ENCODE results near the gene ADIPOR2.

Gene ADIPOR2

DNA sequence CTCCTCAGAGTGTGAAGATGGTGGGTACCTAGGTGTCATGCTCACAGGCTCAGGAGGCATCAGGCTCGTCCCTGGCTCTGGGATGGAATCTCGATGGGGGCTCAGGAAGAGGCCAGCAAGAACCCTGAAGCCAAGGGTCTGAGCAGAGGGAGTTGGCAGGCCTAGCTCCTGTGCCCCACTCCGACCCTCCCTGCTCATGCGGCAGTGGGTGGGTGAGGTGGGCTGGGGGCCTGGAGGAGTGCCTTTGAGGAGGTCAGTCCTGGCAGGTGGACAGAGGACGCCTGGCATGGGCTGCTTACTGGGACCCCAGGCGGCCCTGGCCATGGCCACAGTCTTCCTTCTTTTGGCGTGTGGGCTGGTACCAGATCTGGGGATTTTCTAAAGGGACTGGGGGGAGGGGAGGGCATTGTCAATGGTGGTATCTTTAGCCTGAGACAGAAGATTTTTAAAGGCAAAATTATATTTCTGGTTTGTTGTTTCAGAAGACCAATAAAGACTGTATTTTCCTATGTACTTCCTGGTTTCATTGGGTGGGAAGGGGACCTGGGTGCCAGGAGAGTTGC, 145.5 kb downstream of the ADIPOR2 start:
- DNase-seq (ENCODE audit: low read depth), result no peak
- TF ChIP-seq, protein P1, sequence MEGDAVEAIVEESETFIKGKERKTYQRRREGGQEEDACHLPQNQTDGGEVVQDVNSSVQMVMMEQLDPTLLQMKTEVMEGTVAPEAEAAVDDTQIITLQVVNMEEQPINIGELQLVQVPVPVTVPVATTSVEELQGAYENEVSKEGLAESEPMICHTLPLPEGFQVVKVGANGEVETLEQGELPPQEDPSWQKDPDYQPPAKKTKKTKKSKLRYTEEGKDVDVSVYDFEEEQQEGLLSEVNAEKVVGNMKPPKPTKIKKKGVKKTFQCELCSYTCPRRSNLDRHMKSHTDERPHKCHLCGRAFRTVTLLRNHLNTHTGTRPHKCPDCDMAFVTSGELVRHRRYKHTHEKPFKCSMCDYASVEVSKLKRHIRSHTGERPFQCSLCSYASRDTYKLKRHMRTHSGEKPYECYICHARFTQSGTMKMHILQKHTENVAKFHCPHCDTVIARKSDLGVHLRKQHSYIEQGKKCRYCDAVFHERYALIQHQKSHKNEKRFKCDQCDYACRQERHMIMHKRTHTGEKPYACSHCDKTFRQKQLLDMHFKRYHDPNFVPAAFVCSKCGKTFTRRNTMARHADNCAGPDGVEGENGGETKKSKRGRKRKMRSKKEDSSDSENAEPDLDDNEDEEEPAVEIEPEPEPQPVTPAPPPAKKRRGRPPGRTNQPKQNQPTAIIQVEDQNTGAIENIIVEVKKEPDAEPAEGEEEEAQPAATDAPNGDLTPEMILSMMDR (conservative IDR thresholded peaks at IDR 0.05; ENCODE audit: low read depth, low read length), result no peak
- H3K4me3 ChIP-seq (ENCODE audit: low read length), result no peak overlapping the region

DNA sequence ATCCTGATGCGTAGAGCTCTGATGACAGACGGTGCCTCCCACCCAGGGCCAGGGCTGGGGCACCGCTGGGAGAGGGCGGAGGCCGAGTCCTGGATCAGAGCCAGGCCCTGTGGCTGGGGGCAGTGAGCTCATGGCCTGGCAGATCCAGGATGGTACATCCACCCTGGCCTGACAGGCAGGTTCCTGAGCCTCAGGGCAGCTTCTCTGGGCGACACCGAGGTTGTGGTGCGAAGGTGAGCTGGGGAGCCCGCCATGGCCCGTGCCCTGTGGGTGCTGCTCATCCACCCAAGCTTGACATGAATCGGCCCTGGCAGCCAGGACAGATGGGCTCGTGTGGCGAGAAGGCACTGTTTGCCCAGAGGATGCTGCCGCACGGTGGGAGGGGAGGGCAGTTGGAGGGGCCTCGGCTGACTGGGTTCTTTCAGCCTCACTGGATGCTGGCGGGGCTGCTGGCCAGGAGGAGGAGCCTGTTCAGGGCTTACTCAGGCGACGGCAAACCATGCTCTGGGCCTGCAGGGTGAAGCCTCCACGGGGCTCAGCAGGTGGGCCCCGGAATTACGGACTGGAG, 146.1 kb downstream of the ADIPOR2 start:
- DNase-seq (ENCODE audit: low read depth), result no peak
- no peak overlapping the region for H3K4me3 ChIP-seq (ENCODE audit: low read length)
- TF ChIP-seq, protein P1 (conservative IDR thresholded peaks at IDR 0.05; ENCODE audit: low read depth, low read length), result no peak

DNA sequence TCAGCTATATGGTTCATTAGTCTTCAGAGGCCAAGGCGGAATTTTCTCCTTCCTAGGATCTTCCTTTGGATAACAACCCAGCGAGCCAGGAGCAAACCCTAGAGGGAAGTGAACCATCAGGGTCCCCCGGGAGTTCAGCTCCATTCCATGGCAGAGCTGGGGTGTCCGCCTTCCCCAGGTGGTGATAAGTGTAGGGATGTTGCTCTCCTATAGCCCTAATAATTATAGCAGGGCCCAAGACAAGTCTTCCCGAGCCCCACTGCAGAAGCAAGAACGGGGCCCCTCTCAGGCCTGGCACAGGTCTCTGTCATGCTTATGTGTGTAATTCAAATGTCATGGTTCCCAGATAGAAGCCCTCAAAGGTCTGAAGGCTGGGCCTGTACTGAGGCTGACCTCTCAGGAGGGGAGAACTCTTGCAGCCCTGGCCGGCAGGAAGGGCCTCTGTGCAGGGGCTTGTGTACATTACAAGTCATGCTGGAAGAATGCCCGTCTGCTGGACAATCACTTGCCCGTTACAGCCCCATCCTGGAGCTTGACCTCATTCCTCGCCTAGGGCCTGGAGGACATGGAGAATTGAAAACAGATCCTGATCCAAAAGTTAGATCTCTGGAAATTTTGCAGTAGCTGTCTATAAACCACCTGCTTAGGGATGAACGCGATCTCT, 146.8 kb downstream of the ADIPOR2 start:
- DNase-seq (ENCODE audit: low read depth), result no peak
- H3K4me3 ChIP-seq (ENCODE audit: low read length), result no peak overlapping the region
- TF ChIP-seq, protein P1 (conservative IDR thresholded peaks at IDR 0.05; ENCODE audit: low read depth, low read length), result no peak
